ENCODE measurements around the gene SNRPA1. TPM values are rescaled to one million over a fixed set of nuclear protein-coding genes. Genes with fewer than 3 reads are reported as not detected.

The SNRPA1 gene
- total and polyA plus RNA-seq, 9 of the 15 experiments (the other 6 are each of a cell fraction or from before 2014, with no cell fraction given): 62.7 to 245 (median 189) TPM

- peak; percentile 83 to 97 (median 84) for TF ChIP-seq CTCF (IDR thresholded peaks at IDR 0.05 in 2 of 3, conservative IDR thresholded peaks at IDR 0.05 in 1 of 3; ENCODE audit: insufficient read depth in 2 of 3, low read depth in 1 of 3, low read length in 3 of 3)
- peak; percentile 79; the same call in 1 of the 2 replicates for TF ChIP-seq ARID2 (IDR thresholded peaks at IDR 0.05)
- TF ChIP-seq CAMTA2 (CRISPR knock-in tag; conservative IDR thresholded peaks at IDR 0.05): no peak
- TF ChIP-seq ZNF707 (CRISPR knock-in tag; conservative IDR thresholded peaks at IDR 0.05): no peak
Observed at GRCh38 chr15:101258238-101259144, 36.6 kb downstream of the SNRPA1 start (continued).

- BruUV-seq (replicated peaks): no TSS peak
- Histone ChIP-seq H3K9me3 (replicated peaks; ENCODE audit: control insufficient read depth, insufficient read depth, low read depth, low read length) (no peaks in the 10 kb centered on the region), H3K27me3 (ENCODE audit: control insufficient read depth in 2 of 2, insufficient read depth in 2 of 2, low read length in 2 of 2) (peaks cover 0 to 3% of the 10 kb centered on the region in 2 experiments; a peak in 1 of 5 replicates), H3K79me2 (ENCODE audit: control insufficient read depth, insufficient read depth, low read length) (no peaks in the 10 kb centered on the region), H3K9ac (ENCODE audit: insufficient read depth in 1 of 2, low read depth in 2 of 2, low read length in 2 of 2) (no peak overlapping the region), H3K9me1 (ENCODE audit: control insufficient read depth, insufficient read depth, low read length) (no peaks in the 10 kb centered on the region), H4K20me1 (replicated peaks; ENCODE audit: control insufficient read depth, insufficient read depth, low read length) (peaks cover 5% of the 10 kb centered on the region; the same call in 1 of the 2 replicates), H3K4me2 (ENCODE audit: insufficient read depth, low read length) (no peak overlapping the region), H2AFZ (ENCODE audit: low read depth, low read length) (no peak overlapping the region), H3K36me3 (ENCODE audit: control insufficient read depth, insufficient read depth, low read length) (no peaks in the 10 kb centered on the region), H3K4me1 (replicated peaks in 1 of 2; ENCODE audit: control insufficient read depth in 2 of 2, insufficient read depth in 2 of 2, low read length in 2 of 2) (peaks cover 12 to 18% of the 10 kb centered on the region in 2 experiments), H3K4me3 (no peak overlapping the region), H3K27ac (ENCODE audit: extremely low read depth, low read depth, low read length) (no peak overlapping the region)
- ChIA-PET CTCF (ENCODE audit: low intra/inter-chr PET ratio) (interaction anchor here (3.9 to 5.1 kb wide), 2 partner anchors 168 to 240 kb away, joined by 29 to 47 read pairs; no protein-coding TSS in a partner anchor), POLR2A (no interaction called here)
- no peak for ATAC-seq
- DNase-seq (ENCODE audit: extremely low read depth in 1 of 4, low spot score in 3 of 4): no peak
- intact Hi-C loops (cut with micrococcal nuclease) (loop anchor here (5.0 to 10.0 kb wide), 2 partner anchors 339 to 632 kb away; partner anchors contain the start of gene LRRK1), in situ Hi-C loops (cut with MboI) (loop anchor here (5.0 to 25.0 kb wide), 4 partner anchors 169 to 619 kb away; partner anchors contain the start of gene LRRK1)
- TF ChIP-seq RAD21 (CRISPR knock-in tag; conservative IDR thresholded peaks at IDR 0.05 in 1 of 2, IDR thresholded peaks at IDR 0.05 in 1 of 2): peak in 1 of 2 experiments; percentile 30; a peak in 1 of 4 replicates
- TF ChIP-seq CTCFL (IDR thresholded peaks at IDR 0.05; ENCODE audit: borderline replicate concordance, insufficient read depth, low read depth, low read length, poor library complexity, severe bottlenecking): peak; percentile 16
- peak; percentile 41 to 51 (median 50); a peak in 4 of 6 replicates for TF ChIP-seq CTCF (IDR thresholded peaks at IDR 0.05 in 2 of 3, conservative IDR thresholded peaks at IDR 0.05 in 1 of 3; ENCODE audit: insufficient read depth in 2 of 3, low read depth in 1 of 3, low read length in 3 of 3)
- no peak for TF ChIP-seq CBFA2T3 (IDR thresholded peaks at IDR 0.05)
- 72% methylated on average over 5 of the region's 6 CpGs for WGBS (ENCODE audit: insufficient coverage, low coverage, missing lambda C conversion rate)
- FAIRE-seq: no peak
Observed at GRCh38 chr15:101256757-101257156, 38.3 kb downstream of the SNRPA1 start.

Data from K562 (cell line).